GM12878 (cell line): Measurements from ENCODE around the gene TSKU. TPM values are rescaled to one million over a fixed set of nuclear protein-coding genes. Genes with fewer than 3 reads are reported as not detected.

Experiments
- ATAC-seq: fragments of 200-7000 bp; cut with Tn5 transposase; 3 replicates; pipeline ENCODE4 v1.9.1; 2020; ENCODE audit warnings: mild to moderate bottlenecking, moderate library complexity
- BruUV-seq: library from RNA; stranded (reverse); fragments of 400-500 nt; replicated peaks from 2 replicates; lab custom pipeline; 2021; lab: Mats Ljungman, UMichigan
- CTCF ChIA-PET: fragments of 300-600 bp; sonication (Branson Sonifier 250); formaldehyde crosslinking; extraction: SDS; loops from one replicate; lab custom pipeline; 2021; ENCODE audit warnings: inconsistent platforms; lab: Yijun Ruan, JAX
- POLR2A ChIA-PET: fragments of 350-600 bp; formaldehyde crosslinking; extraction: SDS; loops from one replicate; lab custom pipeline; 2021; ENCODE audit warnings: inconsistent platforms; lab: Charles Lee
- RAD21 ChIA-PET: fragments of 300-600 bp; sonication (Branson Sonifier 250); formaldehyde crosslinking; loops from one replicate; lab custom pipeline; 2023; ENCODE audit warnings: antibody characterized with exemption; ENCODE audit not compliant: unreplicated experiment; lab: Charles Lee
- SMC1A ChIA-PET: fragments of 300-600 bp; sonication (Branson Sonifier 250); formaldehyde crosslinking; loops from one replicate; lab custom pipeline; 2023; ENCODE audit not compliant: unreplicated experiment, uncharacterized antibody; lab: Charles Lee
- DNase-seq: peaks from one replicate; pipeline ENCODE4 v3.0.0-alpha.2; 2011; ENCODE audit warnings: low read depth, low spot score
- FAIRE-seq: peaks from 3 replicates; lab custom pipeline; 2011; peaks lifted over from hg19 to GRCh38; lab: Jason Lieb, UNC
- H2AFZ ChIP-seq: 2 replicates; pipeline ENCODE4 v1.6.0; 2011; ENCODE audit warnings: low read depth, low read length, control low read depth; ENCODE audit not compliant: control insufficient read depth
- H3K27ac ChIP-seq: 2 replicates; pipeline ENCODE4 v1.5.1; 2011; ENCODE audit warnings: control low read depth; ENCODE audit not compliant: control insufficient read depth, insufficient read depth
- H3K27me3 ChIP-seq, 2 experiments: replicated peaks in 1 of 2; 2 replicates each; pipeline versions ENCODE4 v1.6.0 to v1.6.1; 2011; ENCODE audit warnings: low read length in 1 of 2; ENCODE audit not compliant: control insufficient read depth in 2 of 2, insufficient read depth in 2 of 2
- H3K36me3 ChIP-seq, 2 experiments: 2 replicates each; pipeline ENCODE4 v1.5.1; 2011; ENCODE audit warnings: low read length in 1 of 2; ENCODE audit not compliant: control insufficient read depth in 2 of 2, insufficient read depth in 2 of 2
- H3K4me1 ChIP-seq: 2 replicates; pipeline ENCODE4 v1.6.1; 2011; ENCODE audit warnings: mild to moderate bottlenecking, low read length, moderate library complexity, mixed read lengths; ENCODE audit not compliant: control insufficient read depth, insufficient read depth
- H3K4me2 ChIP-seq: 2 replicates; pipeline ENCODE4 v1.6.0; 2011; ENCODE audit warnings: control low read depth; ENCODE audit not compliant: control insufficient read depth, insufficient read depth
- H3K4me3 ChIP-seq: fragments of 200-600 bp; sonication (generic); 2 replicates; pipeline ENCODE4 v1.5.1; 2016
- H3K79me2 ChIP-seq: 2 replicates; pipeline ENCODE4 v1.6.0; 2011; ENCODE audit warnings: low read length; ENCODE audit not compliant: control insufficient read depth, insufficient read depth
- H3K9ac ChIP-seq: 2 replicates; pipeline ENCODE4 v1.8.0; 2011; ENCODE audit warnings: low read length, control low read depth, mixed read lengths; ENCODE audit not compliant: control insufficient read depth, insufficient read depth
- H3K9me3 ChIP-seq: replicated peaks from 3 replicates; pipeline ENCODE4 v1.5.1; 2011; ENCODE audit warnings: mild to moderate bottlenecking, low read length; ENCODE audit not compliant: control insufficient read depth, insufficient read depth
- H4K20me1 ChIP-seq: 2 replicates; pipeline ENCODE4 v1.6.0; 2011; ENCODE audit not compliant: control insufficient read depth, insufficient read depth
- CBFB ChIP-seq: IDR thresholded peaks from 2 replicates; pipeline ENCODE4 v1.6.1; 2016; ENCODE audit warnings: antibody characterized with exemption, low read depth
- CREM ChIP-seq: IDR thresholded peaks from 2 replicates; pipeline ENCODE4 v1.6.1; 2014; ENCODE audit warnings: antibody characterized with exemption, low read depth
- EZH2 ChIP-seq: IDR thresholded peaks from 2 replicates; pipeline ENCODE4 v1.6.1; 2012; ENCODE audit warnings: low read depth, mild to moderate bottlenecking, control low read depth, inconsistent platforms, low read length, borderline replicate concordance; ENCODE audit not compliant: control insufficient read depth
- JUNB ChIP-seq: IDR thresholded peaks from 2 replicates; pipeline ENCODE4 v1.6.1; 2016; ENCODE audit warnings: antibody characterized with exemption, mild to moderate bottlenecking
- JUND ChIP-seq: IDR thresholded peaks from 2 replicates; pipeline ENCODE4 v1.6.1; 2012; ENCODE audit warnings: low read depth, mild to moderate bottlenecking, low read length, improper control_type of control experiment, moderate library complexity
- NR2F1 ChIP-seq: fragments of 450-650 bp; conservative IDR thresholded peaks from 2 replicates; pipeline ENCODE4 v1.6.1; 2017; ENCODE audit warnings: mild to moderate bottlenecking
- NRF1 ChIP-seq: conservative IDR thresholded peaks from 2 replicates; pipeline ENCODE4 v1.6.1; 2011; ENCODE audit warnings: mild to moderate bottlenecking, low read depth, low read length, improper control_type of control experiment
- POLR2AphosphoS2 ChIP-seq: IDR thresholded peaks from 2 replicates; pipeline ENCODE4 v1.6.1; 2011; ENCODE audit warnings: low read depth, mild to moderate bottlenecking, low read length, improper control_type of control experiment, moderate library complexity
- RUNX3 ChIP-seq: IDR thresholded peaks from 2 replicates; pipeline ENCODE4 v1.6.1; 2012; ENCODE audit warnings: low read length, inconsistent platforms
- TBL1XR1 ChIP-seq: IDR thresholded peaks from 2 replicates; pipeline ENCODE4 v1.6.1; 2012; ENCODE audit warnings: low read depth, low read length, improper control_type of control experiment
- TCF3 ChIP-seq: IDR thresholded peaks from 2 replicates; pipeline ENCODE4 v1.6.1; 2012; ENCODE audit warnings: low read depth, mild to moderate bottlenecking, low read length, borderline replicate concordance; ENCODE audit not compliant: insufficient read depth
- YBX1 ChIP-seq: fragments of 450-650 bp; IDR thresholded peaks from 2 replicates; pipeline ENCODE4 v1.6.1; 2016; ENCODE audit warnings: antibody characterized with exemption
- ZSCAN29 ChIP-seq: fragments of 450-650 bp; IDR thresholded peaks from 2 replicates; pipeline ENCODE4 v1.6.1; 2017; ENCODE audit warnings: mild to moderate bottlenecking, moderate library complexity
- WGBS: methylation state at CpG from one replicate; pipeline ENCODE4 v1.1.6; 2016; ENCODE audit warnings: low lambda C conversion rate; ENCODE audit not compliant: insufficient replicate concordance, insufficient coverage; ENCODE audit errors: missing lambda C conversion rate; 5-methylcytosine and 5-hydroxymethylcytosine counted together
- in situ Hi-C: fragments of 300-500 bp; cut with MboI; formaldehyde crosslinking; loops from 9 replicates; pipeline ENCODE4 v1.14.3; 2018; ENCODE audit warnings: mixed read lengths
- intact Hi-C: fragments of 100-400 bp; cut with micrococcal nuclease; formaldehyde crosslinking; loops from one replicate; pipeline ENCODE4 v1.14.2; 2022; ENCODE audit not compliant: unreplicated experiment
- polyA plus RNA-seq, 11 experiments: library from polyadenylated mRNA; depleted of rRNA in 4 of 11; unstranded in 6 of 11; stranded (reverse) in 5 of 11; fragments of >200 nt; fragmentation: Nextera tagmentation in 4 of 11; fragmentation: Illumina TruSeq in 1 of 11; extraction: Ambion mirVana in 4 of 11; extraction: Trizol in 1 of 11; gene quantifications; 1 replicate in 1 of 11; 2 replicates in 10 of 11; pipeline versions ENCODE4 v1.2.1 to v1.2.3, GENCODE V29; 2011 to 2016; ENCODE audit warnings: inconsistent platforms in 2 of 11, missing spikeins in 2 of 11, low read depth in 1 of 11
- total RNA-seq, 4 experiments: library from RNA; depleted of rRNA in 3 of 4; stranded (reverse); fragments of >200 nt in 3 of 4; fragmentation: Illumina TruSeq in 1 of 4; extraction: Trizol in 1 of 4; gene quantifications; 2 replicates each; pipeline versions ENCODE4 v1.2.1 to v1.2.3, GENCODE V29; 2013 to 2021
- TF ChIP-seq, protein P1 (sequence below): fragments of 450-650 bp; IDR thresholded peaks from 2 replicates; pipeline ENCODE4 v1.6.1; 2017; ENCODE audit warnings: mild to moderate bottlenecking, low read depth, inconsistent platforms; ENCODE audit not compliant: poor library complexity, severe bottlenecking
- TF ChIP-seq, protein P2 (sequence below): fragments of 450-650 bp; IDR thresholded peaks from 2 replicates; pipeline ENCODE4 v1.6.1; 2017; ENCODE audit warnings: low read depth, mild to moderate bottlenecking, moderate library complexity

The TSKU gene
- total and polyA plus RNA-seq, 10 of the 15 experiments (the other 5 are each of a cell fraction or from before 2014, with no cell fraction given) = 0.04 to 1.5 (median 0.62) TPM

DNA sequence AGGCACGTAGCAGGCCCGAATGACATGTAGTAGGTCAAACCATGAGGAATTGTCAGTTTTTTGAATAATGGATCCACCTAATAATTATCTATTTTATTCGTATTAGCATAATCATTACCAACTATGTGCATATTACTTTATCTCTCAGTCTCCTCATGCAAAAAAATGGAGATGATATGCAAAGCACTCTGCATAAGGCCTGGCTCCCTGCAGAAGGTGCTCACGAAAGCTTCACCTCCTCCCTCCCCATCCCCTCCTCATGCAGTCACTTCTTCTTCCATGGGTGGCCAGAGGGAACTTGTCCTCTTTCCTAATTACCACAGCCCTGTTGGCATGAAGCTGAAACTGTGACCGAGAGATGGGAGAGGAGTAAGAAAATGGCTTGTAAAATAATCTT lies 20.8 kb upstream of the TSKU start:
- no TSS peak for BruUV-seq
- FAIRE-seq = no peak
- CTCF ChIA-PET = interaction anchor here (1.2 to 1.7 kb wide), 2 partner anchors 63 to 157 kb away, joined by 3 to 4 read pairs; no protein-coding TSS in a partner anchor

More for the DNA sequence above, 20.8 kb upstream of the TSKU start:
- Histone ChIP-seq H3K27me3 (peaks cover 0 to 1% of the 10 kb centered on the region in 2 experiments; a peak in 3 of 4 replicates), H3K9me3 (no peaks in the 10 kb centered on the region), H3K4me2 (no peak overlapping the region), H3K36me3 (no peaks in the 10 kb centered on the region), H3K4me1 (no peaks in the 10 kb centered on the region; the same call in 1 of the 2 replicates), H3K27ac (no peak overlapping the region), H3K4me3 (no peak overlapping the region), H2AFZ (no peak overlapping the region), H3K79me2 (no peaks in the 10 kb centered on the region), H4K20me1 (no peaks in the 10 kb centered on the region; the same call in 1 of the 2 replicates), H3K9ac (no peak overlapping the region)
- intact Hi-C loops (no loop called here), in situ Hi-C loops (no loop called here)
- DNase-seq (no peak), ATAC-seq (no peak)
- ChIA-PET POLR2A (no interaction called here), RAD21 (no interaction called here), SMC1A (no interaction called here)
- TF ChIP-seq CBFB (no peak), YBX1 (no peak), POLR2AphosphoS2 (no peak), TCF3 (no peak), EZH2 (no peak), NR2F1 (no peak), JUND (no peak), TBL1XR1 (no peak), NRF1 (no peak), CREM (no peak), ZSCAN29 (no peak), JUNB (no peak), RUNX3 (no peak)
- TF ChIP-seq, protein P1, sequence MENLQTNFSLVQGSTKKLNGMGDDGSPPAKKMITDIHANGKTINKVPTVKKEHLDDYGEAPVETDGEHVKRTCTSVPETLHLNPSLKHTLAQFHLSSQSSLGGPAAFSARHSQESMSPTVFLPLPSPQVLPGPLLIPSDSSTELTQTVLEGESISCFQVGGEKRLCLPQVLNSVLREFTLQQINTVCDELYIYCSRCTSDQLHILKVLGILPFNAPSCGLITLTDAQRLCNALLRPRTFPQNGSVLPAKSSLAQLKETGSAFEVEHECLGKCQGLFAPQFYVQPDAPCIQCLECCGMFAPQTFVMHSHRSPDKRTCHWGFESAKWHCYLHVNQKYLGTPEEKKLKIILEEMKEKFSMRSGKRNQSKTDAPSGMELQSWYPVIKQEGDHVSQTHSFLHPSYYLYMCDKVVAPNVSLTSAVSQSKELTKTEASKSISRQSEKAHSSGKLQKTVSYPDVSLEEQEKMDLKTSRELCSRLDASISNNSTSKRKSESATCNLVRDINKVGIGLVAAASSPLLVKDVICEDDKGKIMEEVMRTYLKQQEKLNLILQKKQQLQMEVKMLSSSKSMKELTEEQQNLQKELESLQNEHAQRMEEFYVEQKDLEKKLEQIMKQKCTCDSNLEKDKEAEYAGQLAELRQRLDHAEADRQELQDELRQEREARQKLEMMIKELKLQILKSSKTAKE = no peak
- TF ChIP-seq, protein P2, sequence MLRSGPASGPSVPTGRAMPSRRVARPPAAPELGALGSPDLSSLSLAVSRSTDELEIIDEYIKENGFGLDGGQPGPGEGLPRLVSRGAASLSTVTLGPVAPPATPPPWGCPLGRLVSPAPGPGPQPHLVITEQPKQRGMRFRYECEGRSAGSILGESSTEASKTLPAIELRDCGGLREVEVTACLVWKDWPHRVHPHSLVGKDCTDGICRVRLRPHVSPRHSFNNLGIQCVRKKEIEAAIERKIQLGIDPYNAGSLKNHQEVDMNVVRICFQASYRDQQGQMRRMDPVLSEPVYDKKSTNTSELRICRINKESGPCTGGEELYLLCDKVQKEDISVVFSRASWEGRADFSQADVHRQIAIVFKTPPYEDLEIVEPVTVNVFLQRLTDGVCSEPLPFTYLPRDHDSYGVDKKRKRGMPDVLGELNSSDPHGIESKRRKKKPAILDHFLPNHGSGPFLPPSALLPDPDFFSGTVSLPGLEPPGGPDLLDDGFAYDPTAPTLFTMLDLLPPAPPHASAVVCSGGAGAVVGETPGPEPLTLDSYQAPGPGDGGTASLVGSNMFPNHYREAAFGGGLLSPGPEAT = no peak
- 15% methylated on average over 5 of the region's 5 CpGs for WGBS
